Panc1 (cell line): ENCODE data around the gene CEACAM16. TPM values are rescaled to one million over a fixed set of nuclear protein-coding genes. Genes with fewer than 3 reads are reported as not detected.

Experiments
- ATAC-seq: fragments of 200-7000 bp; cut with Tn5 transposase; 2 replicates; pipeline ENCODE4 v1.9.1; 2020; ENCODE audit warnings: mild to moderate bottlenecking, moderate library complexity
- BruUV-seq: library from RNA; stranded (reverse); fragments of 400-500 nt; replicated peaks from 2 replicates; lab custom pipeline; 2021; lab: Mats Ljungman, UMichigan
- CTCF ChIA-PET: fragments of 300-600 bp; sonication (Branson Sonifier 250); formaldehyde crosslinking; loops from one replicate; lab custom pipeline; 2022; ENCODE audit warnings: antibody characterized with exemption; lab: Charles Lee
- POLR2A ChIA-PET: fragments of 300-600 bp; sonication (Branson Sonifier 250); formaldehyde crosslinking; loops from one replicate; lab custom pipeline; 2022; ENCODE audit warnings: antibody characterized with exemption; lab: Charles Lee
- DNase-seq: peaks from one replicate; pipeline ENCODE4 v3.0.0-alpha.2; 2010; ENCODE audit warnings: low read depth, low spot score
- H3K27ac ChIP-seq: 2 replicates; pipeline ENCODE4 v1.5.1; 2011; ENCODE audit warnings: mild to moderate bottlenecking, low read length, inconsistent platforms
- H3K27me3 ChIP-seq: fragments of 200-500 bp; sonication (Bioruptor generic); 2 replicates; pipeline ENCODE4 v1.6.0; 2014; ENCODE audit warnings: low read length, inconsistent platforms; ENCODE audit not compliant: control insufficient read depth, insufficient read depth
- H3K36me3 ChIP-seq: fragments of 200-500 bp; sonication (Bioruptor generic); 2 replicates; pipeline ENCODE4 v1.5.1; 2014; ENCODE audit warnings: inconsistent platforms, mild to moderate bottlenecking, low read length, moderate library complexity; ENCODE audit not compliant: control insufficient read depth, insufficient read depth
- H3K4me1 ChIP-seq: 2 replicates; pipeline ENCODE4 v1.5.1; 2011; ENCODE audit warnings: inconsistent platforms, mild to moderate bottlenecking, low read length, moderate library complexity; ENCODE audit not compliant: control insufficient read depth, insufficient read depth
- H3K4me3 ChIP-seq, 2 experiments: 2 replicates each; pipeline ENCODE4 v1.5.1; 2011 to 2012; ENCODE audit warnings: low read depth in 2 of 2, low read length in 2 of 2, mild to moderate bottlenecking in 2 of 2, inconsistent platforms in 1 of 2, moderate library complexity in 1 of 2
- H3K9me3 ChIP-seq: fragments of 200-500 bp; sonication (Bioruptor generic); 2 replicates; pipeline ENCODE4 v1.5.1; 2014; ENCODE audit warnings: low read depth, mild to moderate bottlenecking, inconsistent platforms, low read length, moderate library complexity; ENCODE audit not compliant: control insufficient read depth, insufficient read depth
- CTCF ChIP-seq: fragments of 450-650 bp; IDR thresholded peaks from 2 replicates; pipeline ENCODE4 v1.5.1; 2017; ENCODE audit warnings: mild to moderate bottlenecking
- POLR2AphosphoS5 ChIP-seq: IDR thresholded peaks from 2 replicates; pipeline ENCODE4 v1.6.1; 2012; ENCODE audit warnings: mild to moderate bottlenecking, low read depth, low read length, moderate library complexity
- REST ChIP-seq, 2 experiments: IDR thresholded peaks; 2 replicates each; pipeline ENCODE4 v1.6.1; 2011 to 2012; ENCODE audit warnings: low read depth in 2 of 2, control low read depth in 1 of 2, low read length in 1 of 2, mild to moderate bottlenecking in 1 of 2, moderate library complexity in 1 of 2; ENCODE audit not compliant: insufficient read depth in 1 of 2
- SIN3A ChIP-seq: IDR thresholded peaks from 2 replicates; pipeline ENCODE4 v1.6.1; 2012; ENCODE audit warnings: low read depth, mild to moderate bottlenecking, low read length, moderate library complexity, borderline replicate concordance; ENCODE audit not compliant: insufficient read depth
- TCF7L2 ChIP-seq: IDR thresholded peaks from 2 replicates; pipeline ENCODE4 v1.6.1; 2011; ENCODE audit warnings: mild to moderate bottlenecking, low read depth, low read length, inconsistent platforms
- in situ Hi-C: cut with HindIII; loops from 2 replicates; pipeline ENCODE4 v1.10.0; 2016; ENCODE audit warnings: low sequenced_read_pairs, low pct_unique_long_range_greater_than_20kb
- intact Hi-C: fragments of 100-400 bp; cut with micrococcal nuclease; formaldehyde crosslinking; loops from one replicate; pipeline ENCODE4 v1.10.0; 2022; ENCODE audit not compliant: unreplicated experiment
- total RNA-seq: library from RNA; stranded (reverse); gene quantifications from one replicate; pipeline ENCODE4 v1.2.1, GENCODE V29; 2021; ENCODE audit not compliant: unreplicated experiment

CEACAM16 gene
- total RNA-seq, 1 experiment from 2014 or later, result not detected

GRCh38 chr19:44686896-44687295 lies 12.1 kb upstream of the CEACAM16 start:
- POLR2A ChIA-PET, result no interaction called here
- H3K4me1 ChIP-seq, result peaks cover 9% of the 10 kb centered on the region
- H3K36me3 ChIP-seq, result no peaks in the 10 kb centered on the region
- ATAC-seq (no peak), DNase-seq (no peak)
- no peak for TF ChIP-seq SIN3A
- TF ChIP-seq CTCF, result no peak
- TF ChIP-seq TCF7L2, result no peak
- no peak for TF ChIP-seq REST (IDR thresholded peaks at IDR 0.05; ENCODE audit: insufficient read depth in 1 of 2, low read depth in 2 of 2, low read length in 1 of 2)
- no peak for TF ChIP-seq POLR2AphosphoS5
- no peaks in the 10 kb centered on the region for H3K27me3 ChIP-seq
- CTCF ChIA-PET, result no interaction called here
- H3K4me3 ChIP-seq, result no peak overlapping the region
- BruUV-seq, result no TSS peak
- H3K9me3 ChIP-seq, result no peaks in the 10 kb centered on the region
- in situ Hi-C loops (no loop called here), intact Hi-C loops (loop anchor here (5.0 kb wide), 1 partner anchor 35 kb away; no protein-coding TSS in a partner anchor)
- no peak overlapping the region for H3K27ac ChIP-seq

GRCh38 chr19:44687888-44688287 lies 11.1 kb upstream of the CEACAM16 start:
- intact Hi-C loops (loop anchor here (2.0 to 5.0 kb wide), 2 partner anchors 34 to 83 kb away; no protein-coding TSS in a partner anchor), in situ Hi-C loops (no loop called here)
- BruUV-seq, result no TSS peak
- H3K9me3 ChIP-seq, result no peaks in the 10 kb centered on the region
- H3K27ac ChIP-seq, result no peak overlapping the region
- no peak for TF ChIP-seq REST (IDR thresholded peaks at IDR 0.05; ENCODE audit: insufficient read depth in 1 of 2, low read depth in 2 of 2, low read length in 1 of 2)
- no peak for TF ChIP-seq SIN3A
- TF ChIP-seq POLR2AphosphoS5, result no peak
- no peak for TF ChIP-seq CTCF
- TF ChIP-seq TCF7L2, result no peak
- CTCF ChIA-PET, result no interaction called here
- POLR2A ChIA-PET, result no interaction called here
- H3K4me1 ChIP-seq, result peaks cover 19% of the 10 kb centered on the region
- H3K4me3 ChIP-seq, result no peak overlapping the region
- ATAC-seq, result no peak
- no peaks in the 10 kb centered on the region for H3K36me3 ChIP-seq
- no peak for DNase-seq
- H3K27me3 ChIP-seq, result no peaks in the 10 kb centered on the region
